K562 (cell line): ENCODE results near the gene SELENOI. TPM values are rescaled to one million over a fixed set of nuclear protein-coding genes. Genes with fewer than 3 reads are reported as not detected.

Source experiments
- ATAC-seq: fragments of 200-7000 bp; cut with Tn5 transposase; 3 replicates; pipeline ENCODE4 v1.9.1; 2020; ENCODE audit warnings: moderate library complexity
- BruUV-seq: library from RNA; stranded (reverse); fragments of 400-500 nt; replicated peaks from 2 replicates; lab custom pipeline; 2021; lab: Mats Ljungman, UMichigan
- CTCF ChIA-PET: fragments of 300-600 bp; formaldehyde crosslinking; extraction: SDS; loops from one replicate; lab custom pipeline; 2021; ENCODE audit warnings: low intra/inter-chr PET ratio; lab: Yijun Ruan, JAX
- POLR2A ChIA-PET: fragments of 300-600, 350-650 bp; sonication (Branson Sonifier 250); formaldehyde crosslinking; extraction: SDS; loops from one replicate; lab custom pipeline; 2021; ENCODE audit warnings: antibody characterized with exemption, inconsistent platforms; lab: Yijun Ruan, JAX
- DNase-seq, 4 experiments: peaks; one replicate each; pipeline versions ENCODE4 v3.0.0 to v3.0.0-alpha.2; 2011 to 2018; ENCODE audit warnings: low spot score in 3 of 4, mixed read lengths in 3 of 4; ENCODE audit errors: extremely low read depth in 1 of 4
- FAIRE-seq: peaks from 2 replicates; lab custom pipeline; 2011; peaks lifted over from hg19 to GRCh38; lab: Jason Lieb, UNC
- H2AFZ ChIP-seq: 2 replicates; pipeline ENCODE4 v1.6.0; 2011; ENCODE audit warnings: low read depth, low read length, control low read depth, inconsistent platforms
- H3K27ac ChIP-seq: fragments of 200-600 bp; 3 replicates; pipeline ENCODE4 v1.8.0; 2011; ENCODE audit warnings: low read depth, mild to moderate bottlenecking, control low read depth, inconsistent platforms, low read length, moderate library complexity, mixed read lengths; ENCODE audit errors: extremely low read depth
- H3K27me3 ChIP-seq, 2 experiments: fragments of 300-600 bp in 1 of 2; 2 replicates in 1 of 2; 3 replicates in 1 of 2; pipeline versions ENCODE4 v1.6.0 to v1.8.0; 2011; ENCODE audit warnings: inconsistent platforms in 2 of 2, low read length in 2 of 2, mild to moderate bottlenecking in 1 of 2, mixed read lengths in 1 of 2, moderate library complexity in 1 of 2; ENCODE audit not compliant: control insufficient read depth in 2 of 2, insufficient read depth in 2 of 2
- H3K36me3 ChIP-seq: fragments of 300-600 bp; 3 replicates; pipeline ENCODE4 v1.8.0; 2011; ENCODE audit warnings: mild to moderate bottlenecking, low read length, inconsistent platforms; ENCODE audit not compliant: control insufficient read depth, insufficient read depth
- H3K4me1 ChIP-seq, 2 experiments: fragments of 200-600 bp in 1 of 2; replicated peaks in 1 of 2; 2 replicates in 1 of 2; 3 replicates in 1 of 2; pipeline versions ENCODE4 v1.5.1 to v1.8.0; 2011; ENCODE audit warnings: inconsistent platforms in 2 of 2, low read length in 2 of 2, mild to moderate bottlenecking in 1 of 2, mixed read lengths in 1 of 2, moderate library complexity in 1 of 2; ENCODE audit not compliant: control insufficient read depth in 2 of 2, insufficient read depth in 2 of 2
- H3K4me2 ChIP-seq: 2 replicates; pipeline ENCODE4 v1.6.1; 2011; ENCODE audit warnings: low read length, control low read depth, inconsistent platforms, mixed read lengths; ENCODE audit not compliant: insufficient read depth
- H3K4me3 ChIP-seq: fragments of 200-600 bp; sonication (generic), shearing (Covaris generic); 2 replicates; pipeline ENCODE4 v1.5.1; 2016; ENCODE audit warnings: control low read depth, inconsistent platforms
- H3K79me2 ChIP-seq: fragments of 200-600 bp; 3 replicates; pipeline ENCODE4 v1.8.0; 2011; ENCODE audit warnings: low read length, inconsistent platforms; ENCODE audit not compliant: control insufficient read depth, insufficient read depth
- H3K9ac ChIP-seq, 2 experiments: 2 replicates each; pipeline versions ENCODE4 v1.6.0 to v1.6.1; 2011; ENCODE audit warnings: low read depth in 2 of 2, low read length in 2 of 2, control low read depth in 1 of 2, inconsistent platforms in 1 of 2, mild to moderate bottlenecking in 1 of 2, mixed read lengths in 1 of 2; ENCODE audit not compliant: insufficient read depth in 1 of 2
- H3K9me1 ChIP-seq: one replicate; pipeline ENCODE4 v1.6.0; 2011; ENCODE audit warnings: inconsistent platforms, mild to moderate bottlenecking, low read length, moderate library complexity; ENCODE audit not compliant: control insufficient read depth, insufficient read depth
- H3K9me3 ChIP-seq: replicated peaks from 2 replicates; pipeline ENCODE4 v1.5.1; 2011; ENCODE audit warnings: low read depth, low read length, inconsistent platforms; ENCODE audit not compliant: control insufficient read depth, insufficient read depth
- H4K20me1 ChIP-seq: replicated peaks from 2 replicates; pipeline ENCODE4 v1.6.1; 2011; ENCODE audit warnings: low read length, inconsistent platforms, mixed read lengths; ENCODE audit not compliant: control insufficient read depth, insufficient read depth
- NR2C2 ChIP-seq, 2 experiments: fragments of 200-800 bp in 1 of 2; sonication (Bioruptor generic) in 1 of 2; sonication (generic) in 1 of 2; formaldehyde crosslinking in 1 of 2; IDR thresholded peaks; 2 replicates each; pipeline versions ENCODE4 v1.6.1 to v1.8.0; 2016 to 2022; ENCODE audit warnings: mild to moderate bottlenecking in 1 of 2, missing compliant biosample characterization in 1 of 2, missing genetic modification characterization in 1 of 2, missing genetic modification reagents in 1 of 2
- POLR2A ChIP-seq: fragments of 450-650 bp; conservative IDR thresholded peaks from 2 replicates; pipeline ENCODE4 v1.6.1; 2016
- PYGO2 ChIP-seq: fragments of 450-650 bp; IDR thresholded peaks from 2 replicates; pipeline ENCODE4 v1.6.1; 2016; ENCODE audit warnings: mild to moderate bottlenecking, missing genetic modification characterization, moderate library complexity, missing compliant biosample characterization
- SUPT5H ChIP-seq: fragments of 450-650 bp; IDR thresholded peaks from 2 replicates; pipeline ENCODE4 v1.6.1; 2016
- TAF15 ChIP-seq: fragments of 200-400 bp; formaldehyde crosslinking; IDR thresholded peaks from 2 replicates; pipeline ENCODE4 v1.6.1; 2017; ENCODE audit warnings: mild to moderate bottlenecking, low read depth, low read length, moderate library complexity
- ZNF316 ChIP-seq: fragments of 450-650 bp; IDR thresholded peaks from 2 replicates; pipeline ENCODE4 v1.6.1; 2016
- ZNF699 ChIP-seq: fragments of 250-450 bp; sonication (Bioruptor Pico); IDR thresholded peaks from 2 replicates; pipeline ENCODE4 v1.8.0; 2021; ENCODE audit warnings: mild to moderate bottlenecking, moderate library complexity; ENCODE audit not compliant: insufficient replicate concordance
- WGBS: fragments of 100-300 bp; shearing (Covaris generic); methylation state at CpG from one replicate; pipeline ENCODE4 v1.1.6; 2016; ENCODE audit warnings: low coverage, mixed read lengths; ENCODE audit not compliant: insufficient coverage; ENCODE audit errors: missing lambda C conversion rate; 5-methylcytosine and 5-hydroxymethylcytosine counted together
- in situ Hi-C: fragments of 300-500 bp; cut with MboI; formaldehyde crosslinking; loops from 4 replicates; pipeline ENCODE4 v1.15.0; 2018; ENCODE audit warnings: inconsistent platforms, mixed read lengths
- intact Hi-C: fragments of 100-400 bp; cut with micrococcal nuclease; formaldehyde crosslinking; loops from 2 replicates; pipeline ENCODE4 v1.14.2; 2022
- polyA plus RNA-seq, 8 experiments: library from polyadenylated mRNA; depleted of rRNA in 4 of 8; stranded (reverse) in 5 of 8; unstranded in 3 of 8; fragments of >200 nt; fragmentation: Nextera tagmentation in 2 of 8; fragmentation: Illumina TruSeq in 1 of 8; extraction: Ambion mirVana in 2 of 8; extraction: Trizol in 1 of 8; gene quantifications; 2 replicates each; pipeline versions ENCODE4 v1.2.1 to v1.2.3, GENCODE V29; 2011 to 2014; ENCODE audit warnings: inconsistent platforms in 1 of 8, missing spikeins in 1 of 8
- total RNA-seq, 7 experiments: library from RNA; depleted of rRNA in 6 of 7; stranded (reverse); fragments of >200 nt in 6 of 7; fragmentation: Illumina TruSeq in 2 of 7; extraction: Trizol in 2 of 7; gene quantifications; 2 replicates each; pipeline versions ENCODE4 v1.2.1 to v1.2.3, GENCODE V29; 2011 to 2021; ENCODE audit warnings: low replicate concordance in 1 of 7

The SELENOI gene
- total and polyA plus RNA-seq, 9 of the 15 experiments (the other 6 are each of a cell fraction or from before 2014, with no cell fraction given), result 9.6 to 46.9 (median 24.4) TPM

DNA sequence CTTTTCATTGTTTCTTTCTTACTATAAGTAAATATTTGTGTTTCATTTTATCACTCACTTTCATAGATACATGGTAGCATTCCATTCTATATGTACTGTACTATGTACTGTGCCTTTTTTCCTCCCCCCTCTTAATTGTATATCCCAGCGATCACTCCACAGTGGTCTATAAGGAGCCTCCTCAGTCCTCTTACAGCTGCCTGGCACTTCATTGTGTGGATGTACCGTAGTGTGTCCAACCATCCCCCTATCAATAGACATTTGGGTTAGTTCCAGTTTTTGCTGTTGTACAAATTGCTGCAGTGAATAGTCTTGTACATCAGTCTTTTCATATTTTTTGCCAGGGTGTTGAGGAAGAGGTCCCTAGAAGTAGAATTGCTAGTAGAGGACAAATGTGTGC, 34.3 kb downstream of the SELENOI start (continued):
- no peak for TF ChIP-seq TAF15

DNA sequence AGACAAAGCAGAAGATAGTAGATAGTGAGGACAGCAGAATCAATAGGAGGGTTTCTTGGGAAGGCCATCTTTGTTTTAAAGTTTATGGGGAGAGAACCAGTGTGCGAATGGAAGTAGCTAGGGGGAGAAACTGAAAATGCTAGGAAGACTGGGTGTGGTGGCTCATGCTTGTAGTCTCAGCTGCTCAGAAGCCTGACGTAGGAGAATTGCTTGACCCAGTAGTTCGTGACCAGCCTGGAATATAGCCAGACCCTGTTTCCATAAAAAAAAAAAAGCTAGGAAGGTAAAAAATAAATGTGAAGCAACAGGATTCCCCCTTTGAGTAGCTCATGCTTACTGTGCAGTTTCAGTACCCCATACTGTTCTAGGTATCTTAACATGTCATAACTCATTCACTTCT, 36.6 kb downstream of the SELENOI start:
- intact Hi-C loops (no loop called here), in situ Hi-C loops (no loop called here)
- no TSS peak for BruUV-seq
- Histone ChIP-seq H4K20me1 (no peaks in the 10 kb centered on the region), H3K36me3 (peaks cover 84% of the 10 kb centered on the region), H3K9ac (no peak overlapping the region), H3K27me3 (no peaks in the 10 kb centered on the region), H3K9me3 (no peaks in the 10 kb centered on the region), H3K79me2 (peaks cover 5% of the 10 kb centered on the region; the same call in 2 of the 3 replicates), H3K4me1 (peaks cover 0 to 2% of the 10 kb centered on the region in 2 experiments; a peak in 1 of 5 replicates), H3K27ac (no peak overlapping the region), H3K4me2 (no peak overlapping the region), H3K4me3 (no peak overlapping the region), H2AFZ (no peak overlapping the region), H3K9me1 (no peaks in the 10 kb centered on the region)
- ATAC-seq (no peak), FAIRE-seq (no peak), DNase-seq (no peak)
- POLR2A ChIA-PET, result interaction anchor here (0.7 to 3.4 kb wide), 3 partner anchors 10 to 467 kb away, joined by 3 to 13 read pairs (median 3); no protein-coding TSS in a partner anchor
- 85% methylated on average over 3 of the region's 3 CpGs for WGBS
- CTCF ChIA-PET, result no interaction called here
- TF ChIP-seq POLR2A (peak; percentile 25; the same call in 1 of the 2 replicates), PYGO2 (tag) (no peak), NR2C2 (CRISPR knock-in tag; IDR thresholded peaks at IDR 0.05) (no peak), NR2C2 (tag; IDR thresholded peaks at IDR 0.05) (no peak), SUPT5H (0 out of 2 replicates have a peak, but pooled peaks have one; percentile 32), ZNF699 (CRISPR knock-in tag) (no peak), ZNF316 (0 out of 2 replicates have a peak, but pooled peaks have one; percentile 8)
